Hindlimb muscle (tissue), 1 donor: ENCODE measurements around the gene CHTF18. TPM values are rescaled to one million over a fixed set of nuclear protein-coding genes. Genes with fewer than 3 reads are reported as not detected.

Source experiments
- DNase-seq: peaks from one replicate; pipeline ENCODE4 v3.0.0-alpha.2; 2013
- polyA plus RNA-seq: library from polyadenylated mRNA; unstranded; fragments of 120-200 nt; gene quantifications from one replicate; pipeline ENCODE4 v1.2.1, GENCODE V29; 2013; ENCODE audit not compliant: insufficient read length

CHTF18 gene
- polyA plus RNA-seq, 1 donor = 15.7 TPM

- no peak for DNase-seq
Measured at GRCh38 chr16:794091-794822, 5.8 kb downstream of the CHTF18 start.

DNA sequence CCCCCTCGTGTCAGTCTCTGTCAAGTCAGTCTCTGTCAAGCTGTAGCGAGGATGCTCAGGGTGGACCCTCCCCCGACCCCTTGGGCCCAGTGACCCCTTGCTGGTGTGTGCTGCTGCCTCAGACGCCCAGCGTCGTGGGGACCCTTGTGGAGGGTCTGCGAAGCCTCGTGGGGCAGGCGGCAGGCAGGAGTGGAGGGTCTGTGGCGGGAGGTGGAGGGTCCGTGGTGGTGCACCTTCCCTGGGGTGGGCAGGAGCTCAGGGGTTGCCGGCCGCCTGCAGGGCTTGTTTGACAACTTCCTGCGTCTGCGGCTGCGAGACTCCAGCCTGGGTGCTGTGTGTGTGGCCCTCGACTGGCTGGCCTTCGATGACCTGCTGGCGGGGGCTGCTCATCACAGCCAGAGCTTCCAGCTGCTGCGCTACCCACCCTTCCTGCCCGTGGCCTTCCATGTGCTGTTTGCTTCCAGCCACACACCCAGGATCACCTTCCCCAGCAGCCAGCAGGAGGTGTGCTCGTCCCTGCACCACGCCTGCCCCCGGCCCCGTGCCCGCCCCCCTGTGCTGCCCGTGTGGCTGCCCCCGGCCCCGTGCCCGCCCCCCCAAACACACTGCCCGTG is 6.5 kb downstream of the CHTF18 start:
- no peak for DNase-seq

GRCh38 chr16:795580-796229 is 7.3 kb downstream of the CHTF18 start:
- no peak for DNase-seq

DNA sequence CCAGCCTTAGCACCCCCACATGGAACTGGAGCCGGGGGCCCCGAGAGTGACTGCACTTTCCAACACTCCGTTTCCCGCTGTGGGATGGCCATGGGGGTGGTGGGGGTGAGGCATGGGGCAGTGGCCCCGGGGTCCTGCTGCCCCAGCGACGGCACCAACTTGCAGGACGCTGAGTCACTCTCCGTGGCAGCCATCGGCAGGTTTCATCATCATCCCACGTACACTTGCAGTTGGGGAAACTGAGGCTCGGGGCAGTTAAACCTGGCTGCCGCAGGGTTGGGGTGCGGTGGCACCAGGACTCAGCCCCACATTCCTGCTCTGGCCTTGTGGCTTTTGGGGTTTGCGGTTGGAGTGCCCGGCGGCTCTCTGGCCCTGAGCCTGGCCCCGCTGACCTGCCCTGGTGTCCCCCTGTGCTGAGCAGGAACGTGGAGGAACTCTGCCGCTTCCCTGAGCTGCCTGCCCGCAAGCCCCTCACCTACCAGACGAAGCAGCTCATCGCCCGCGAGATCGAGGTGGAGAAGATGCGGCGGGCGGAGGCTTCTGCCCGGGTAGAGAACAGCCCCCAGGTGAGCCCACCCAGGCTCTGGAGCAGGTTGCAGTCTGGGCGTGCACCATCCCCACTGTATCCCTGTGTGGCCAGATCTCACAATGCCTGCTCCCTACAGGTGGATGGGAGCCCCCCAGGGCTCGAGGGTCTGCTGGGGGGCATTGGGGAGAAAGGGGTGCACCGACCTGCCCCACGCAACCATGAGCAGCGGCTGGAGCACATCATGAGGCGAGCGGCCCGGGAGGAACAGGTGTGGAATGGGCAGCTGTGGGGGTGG is 8.1 kb downstream of the CHTF18 start:
- DNase-seq = no peak

DNA sequence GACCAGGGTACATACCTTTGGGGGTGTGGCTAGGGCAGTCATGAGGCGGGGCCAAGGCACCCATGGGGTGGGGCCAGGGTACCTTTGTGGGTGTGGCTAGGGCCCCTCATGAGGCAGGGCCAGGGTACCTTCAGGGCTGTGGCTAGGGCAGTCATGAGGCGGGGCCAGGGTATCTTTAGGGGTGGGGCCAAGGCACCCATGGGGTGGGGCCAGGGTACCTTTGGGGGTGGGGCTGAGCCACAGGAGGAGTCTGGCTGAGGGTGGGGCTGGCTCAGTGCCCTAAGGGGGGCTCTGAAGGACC is 8.7 kb downstream of the CHTF18 start:
- no peak for DNase-seq

- no peak for DNase-seq
Measured at GRCh38 chr16:797686-798085, 9.3 kb downstream of the CHTF18 start.

- DNase-seq = no peak
Measured at GRCh38 chr16:798666-799065, 10.2 kb downstream of the CHTF18 start.

GRCh38 chr16:799111-799947 is 10.9 kb downstream of the CHTF18 start:
- DNase-seq = no peak

GRCh38 chr16:799948-800833 is 11.8 kb downstream of the CHTF18 start, which contains the start of gene GNG13:
Gene GNG13, minus strand, starts transcription at chr16:800734. Its CDS starts 1,657 bp downstream, at chr16:799077.
- DNase-seq = no peak

- no peak for DNase-seq
Measured at GRCh38 chr16:800834-801511, 12.6 kb downstream of the CHTF18 start.

DNA sequence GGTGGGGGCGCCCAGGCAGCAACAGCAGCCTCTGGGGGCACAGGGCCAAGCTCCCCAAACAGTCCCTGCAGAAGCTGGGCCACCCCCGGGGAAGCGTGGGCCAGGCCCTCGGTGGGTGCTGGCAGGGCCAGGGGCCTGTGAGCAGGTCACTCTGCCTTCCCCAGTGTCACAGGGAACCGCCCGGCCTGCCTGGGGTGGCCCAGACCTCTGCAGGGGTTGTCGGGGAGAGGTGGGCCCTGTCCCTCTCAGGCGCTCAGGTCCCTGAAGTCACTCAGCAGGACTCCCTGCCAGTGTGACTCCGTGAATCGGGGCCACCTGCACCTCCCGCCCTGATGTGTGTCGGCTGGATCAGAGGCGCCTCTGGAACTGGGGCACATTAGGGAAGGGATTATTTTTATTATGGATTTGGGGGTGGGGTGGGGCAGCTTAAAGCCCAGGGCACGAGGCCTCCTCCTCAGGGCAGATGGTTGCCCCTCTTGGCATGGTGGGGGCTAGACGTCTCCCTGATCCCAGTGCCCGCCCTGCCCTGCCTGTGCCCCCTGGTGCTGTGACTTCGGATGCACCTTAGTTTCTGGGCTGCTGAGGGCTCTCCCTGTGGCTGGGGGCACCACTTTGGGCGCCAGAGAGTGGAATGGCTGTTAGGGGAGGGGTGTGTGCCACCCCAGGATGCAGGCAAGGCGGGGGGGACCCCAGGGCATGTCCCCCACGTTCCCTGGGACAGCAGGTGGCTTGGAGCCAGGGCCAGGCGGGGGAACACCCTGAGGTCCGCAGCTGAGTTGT is 13.4 kb downstream of the CHTF18 start:
- no peak for DNase-seq

- DNase-seq = no peak
Measured at GRCh38 chr16:802461-802860, 14.0 kb downstream of the CHTF18 start.

DNA sequence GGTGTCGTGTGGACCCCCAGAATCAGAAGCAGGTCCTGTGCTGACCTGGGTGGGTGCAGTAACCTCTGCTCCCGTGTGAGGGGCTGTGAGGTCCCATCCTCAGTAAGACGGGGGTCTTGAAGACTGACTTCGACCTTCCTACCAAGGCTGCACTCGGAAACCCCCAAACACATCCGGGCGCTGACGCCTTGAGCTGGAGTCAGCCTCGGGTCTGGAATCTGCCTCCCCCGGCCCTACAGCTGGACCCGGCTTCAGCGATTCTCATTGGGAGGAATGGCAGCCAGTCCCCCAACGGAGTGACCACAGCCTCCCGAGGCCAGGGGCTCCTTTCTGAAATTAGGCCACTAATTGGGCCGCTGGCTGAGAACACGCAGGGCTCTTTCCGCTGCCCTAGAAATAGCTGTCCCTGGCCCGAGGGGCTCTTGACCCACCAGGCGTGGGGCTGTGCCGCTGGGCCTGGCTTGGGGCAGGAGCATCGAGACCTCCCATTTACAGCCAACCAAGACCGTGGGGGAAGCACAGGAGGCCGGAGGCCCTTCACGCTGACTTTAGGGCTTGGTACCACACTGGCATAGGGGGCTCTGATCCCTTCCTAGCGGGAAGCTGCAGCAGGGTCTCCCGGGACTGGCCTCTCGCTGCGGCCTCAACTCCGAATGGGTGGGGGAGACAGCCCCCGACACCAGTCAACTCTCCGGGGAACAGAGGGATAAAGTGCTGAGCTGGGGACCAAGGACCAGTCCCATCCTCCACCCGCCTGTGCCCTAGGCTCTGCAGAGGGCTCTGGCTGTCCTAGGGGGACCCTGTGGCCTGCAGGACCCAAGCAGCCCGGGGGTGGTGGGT is 14.7 kb downstream of the CHTF18 start:
- no peak for DNase-seq

GRCh38 chr16:803754-804080 is 15.3 kb downstream of the CHTF18 start:
- no peak for DNase-seq

- no peak for DNase-seq
Measured at GRCh38 chr16:804193-805048, 16.0 kb downstream of the CHTF18 start.

DNA sequence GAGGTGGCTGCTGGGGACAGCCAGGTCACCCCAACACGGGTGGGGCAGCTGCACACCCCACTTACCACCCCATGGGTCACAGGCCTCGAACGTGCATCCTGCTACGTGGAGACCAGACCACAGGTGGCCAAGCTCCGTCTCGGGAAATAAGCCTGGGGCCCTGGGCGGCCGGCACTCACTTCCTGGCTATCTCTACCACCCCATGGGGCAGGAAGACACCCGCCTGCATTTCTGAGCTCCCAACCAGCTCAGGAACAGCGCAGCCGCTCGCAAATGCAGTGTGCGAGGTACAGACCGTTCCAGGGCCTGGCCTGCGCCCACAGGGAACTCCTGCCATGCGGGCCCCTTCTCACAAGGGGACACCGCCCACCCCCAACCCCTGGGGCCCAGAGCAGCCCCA is 17.1 kb downstream of the CHTF18 start:
- no peak for DNase-seq

DNA sequence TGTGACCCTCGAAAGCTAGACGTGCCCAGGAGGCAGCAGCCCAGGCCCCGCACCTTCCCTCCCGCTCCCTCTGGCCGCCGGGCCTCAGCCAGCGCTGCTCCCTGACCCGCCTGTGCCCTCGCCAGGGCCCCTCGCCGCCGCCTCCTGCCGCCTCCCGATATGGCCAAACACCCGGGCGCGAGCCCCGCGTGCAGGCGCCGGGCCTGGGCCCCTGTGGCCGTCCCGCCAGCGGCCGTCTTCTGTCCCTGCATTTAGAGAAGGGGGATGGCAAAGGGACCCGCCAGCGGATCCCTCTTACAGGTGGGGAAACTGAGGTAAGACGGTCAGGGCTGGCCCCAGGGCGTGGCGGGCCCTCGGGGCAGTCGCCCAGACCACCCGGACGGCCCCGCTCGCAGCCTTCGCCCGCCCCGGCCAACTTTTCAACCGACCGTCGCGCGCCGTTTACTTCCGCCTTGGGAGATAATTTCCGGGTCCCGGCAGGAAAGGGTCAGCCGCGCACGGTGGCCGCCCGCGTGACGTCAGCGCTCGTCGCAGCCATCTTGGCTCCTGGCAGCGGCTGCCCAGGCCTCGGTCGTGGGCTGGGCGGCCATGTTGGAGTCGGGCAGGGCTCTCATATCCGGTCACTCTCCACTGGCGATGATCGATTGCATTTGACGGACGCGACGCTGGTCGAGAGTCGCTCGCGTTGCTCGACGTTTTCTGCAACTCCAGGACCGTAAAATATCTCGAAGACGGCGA is 19.1 kb downstream of the CHTF18 start:
- peak; percentile 95 for DNase-seq
